GM18909 (cell line): ENCODE results near the gene PBLD.
"Not testable (repeated sequence)": the region's sequence is repeated elsewhere in the genome, so short reads cannot be mapped to it uniquely, and the experiment has no call there.

Experiments
- ATAC-seq: cut with Tn5 transposase; IDR thresholded peaks from one replicate; pipeline ENCODE4 v1.9.1; 2021; ENCODE audit warnings: mild to moderate bottlenecking; ENCODE audit not compliant: unreplicated experiment, poor library complexity

PBLD gene

GRCh38 chr10:68284062-68285001 is 48.4 kb downstream of the PBLD start:
- ATAC-seq, result no peak

- ATAC-seq, result no peak
Measured at GRCh38 chr10:68280758-68281157, 52.0 kb downstream of the PBLD start.

- ATAC-seq, result not testable (repeated sequence)
Measured at GRCh38 chr10:68278906-68279753, 53.6 kb downstream of the PBLD start.

- not testable (repeated sequence) for ATAC-seq
Measured at GRCh38 chr10:68277814-68278213, 54.9 kb downstream of the PBLD start.

GRCh38 chr10:68276224-68276623 is 56.5 kb downstream of the PBLD start:
- no peak for ATAC-seq

GRCh38 chr10:68275600-68276126 is 57.1 kb downstream of the PBLD start:
- ATAC-seq, result no peak

- ATAC-seq, result no peak
Measured at GRCh38 chr10:68272833-68273232, 59.9 kb downstream of the PBLD start.

GRCh38 chr10:68271196-68271882 is 61.4 kb downstream of the PBLD start:
- ATAC-seq, result no peak

- no peak for ATAC-seq
Measured at GRCh38 chr10:68269562-68270290, 63.0 kb downstream of the PBLD start.

- no peak for ATAC-seq
Measured at GRCh38 chr10:68261132-68261856, 71.4 kb downstream of the PBLD start.

GRCh38 chr10:68253346-68253745 is 79.4 kb downstream of the PBLD start:
- no peak for ATAC-seq

GRCh38 chr10:68251625-68252495 is 80.9 kb downstream of the PBLD start:
- no peak for ATAC-seq

- no peak for ATAC-seq
Measured at GRCh38 chr10:68251151-68251550, 81.6 kb downstream of the PBLD start.

GRCh38 chr10:68249297-68249696 is 83.4 kb downstream of the PBLD start:
- no peak for ATAC-seq

- ATAC-seq, result no peak
Measured at GRCh38 chr10:68247931-68248330, 84.8 kb downstream of the PBLD start.

- not testable (repeated sequence) for ATAC-seq
Measured at GRCh38 chr10:68246397-68246796, 86.3 kb downstream of the PBLD start.

GRCh38 chr10:68242051-68242450 is 90.7 kb downstream of the PBLD start:
- ATAC-seq, result no peak

- no peak for ATAC-seq
Measured at GRCh38 chr10:68239596-68240150, 93.1 kb downstream of the PBLD start.
